Gastrocnemius medialis (tissue), 4 donors: ENCODE measurements around the gene MICU1.

Source experiments
- CTCF ChIP-seq, 5 experiments: fragments of 450-650 bp in 3 of 5; fragments of 200-600 bp in 2 of 5; sonication (generic) in 2 of 5; IDR thresholded peaks in 4 of 5; conservative IDR thresholded peaks in 1 of 5; 1 replicate in 4 of 5; 2 replicates in 1 of 5; pipeline ENCODE4 v1.5.1; 2016 to 2019; ENCODE audit warnings: antibody characterized with exemption in 5 of 5, mild to moderate bottlenecking in 3 of 5, moderate library complexity in 3 of 5
- POLR2A ChIP-seq, 2 donors: fragments of 450-650 bp; IDR thresholded peaks; one replicate each; pipeline ENCODE4 v1.6.1; 2017; ENCODE audit warnings: antibody characterized with exemption in 2 of 2, mild to moderate bottlenecking in 2 of 2, moderate library complexity in 2 of 2

GRCh38 chr10:72459301-72459700 is 166.6 kb downstream of the MICU1 start:
- TF ChIP-seq CTCF (IDR thresholded peaks at IDR 0.05 in 4 of 5, conservative IDR thresholded peaks at IDR 0.05 in 1 of 5) (no peak), POLR2A (IDR thresholded peaks at IDR 0.05) (no peak)
